T-helper 22 cell (primary cell): ENCODE data around the gene CDH3.
"Not testable (repeated sequence)": the region's sequence is repeated elsewhere in the genome, so short reads cannot be mapped to it uniquely, and the experiment has no call there.

ENCODE experiments used
- DNase-seq: peaks from one replicate; pipeline ENCODE4 v3.0.0-alpha.2; 2020; ENCODE audit warnings: low read depth

The CDH3 gene

DNA sequence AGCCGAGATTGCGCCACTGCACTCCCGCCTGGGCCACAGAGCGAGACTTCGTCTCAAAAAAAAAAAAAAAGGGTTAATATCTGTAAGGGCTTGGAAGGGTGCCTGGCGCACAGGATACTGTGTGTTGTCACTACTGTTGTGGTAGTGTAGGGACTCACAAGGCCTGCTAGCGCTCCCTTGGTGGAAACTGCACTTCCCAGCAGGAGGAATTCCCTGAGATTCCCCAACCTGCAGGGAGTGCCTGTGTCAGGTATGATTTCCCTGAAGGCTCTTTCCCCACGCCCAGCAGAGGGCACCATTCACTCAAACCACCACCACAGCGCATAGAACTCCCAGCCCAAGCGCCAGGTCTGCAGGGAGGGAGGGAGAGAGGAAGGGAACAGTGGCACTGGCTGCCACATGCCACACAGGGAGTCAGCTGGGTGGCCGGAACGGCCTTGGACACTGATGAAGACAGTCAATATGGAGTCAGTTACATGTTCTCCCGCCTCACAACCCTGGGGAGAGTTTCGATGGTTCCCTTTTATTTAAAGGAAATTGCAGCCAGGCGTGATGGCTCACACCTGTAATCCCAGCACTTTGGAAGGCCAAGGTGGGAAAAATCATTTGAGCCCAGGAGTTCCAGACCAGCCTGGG, 59.2 kb downstream of the CDH3 start:
- no peak for DNase-seq

DNA sequence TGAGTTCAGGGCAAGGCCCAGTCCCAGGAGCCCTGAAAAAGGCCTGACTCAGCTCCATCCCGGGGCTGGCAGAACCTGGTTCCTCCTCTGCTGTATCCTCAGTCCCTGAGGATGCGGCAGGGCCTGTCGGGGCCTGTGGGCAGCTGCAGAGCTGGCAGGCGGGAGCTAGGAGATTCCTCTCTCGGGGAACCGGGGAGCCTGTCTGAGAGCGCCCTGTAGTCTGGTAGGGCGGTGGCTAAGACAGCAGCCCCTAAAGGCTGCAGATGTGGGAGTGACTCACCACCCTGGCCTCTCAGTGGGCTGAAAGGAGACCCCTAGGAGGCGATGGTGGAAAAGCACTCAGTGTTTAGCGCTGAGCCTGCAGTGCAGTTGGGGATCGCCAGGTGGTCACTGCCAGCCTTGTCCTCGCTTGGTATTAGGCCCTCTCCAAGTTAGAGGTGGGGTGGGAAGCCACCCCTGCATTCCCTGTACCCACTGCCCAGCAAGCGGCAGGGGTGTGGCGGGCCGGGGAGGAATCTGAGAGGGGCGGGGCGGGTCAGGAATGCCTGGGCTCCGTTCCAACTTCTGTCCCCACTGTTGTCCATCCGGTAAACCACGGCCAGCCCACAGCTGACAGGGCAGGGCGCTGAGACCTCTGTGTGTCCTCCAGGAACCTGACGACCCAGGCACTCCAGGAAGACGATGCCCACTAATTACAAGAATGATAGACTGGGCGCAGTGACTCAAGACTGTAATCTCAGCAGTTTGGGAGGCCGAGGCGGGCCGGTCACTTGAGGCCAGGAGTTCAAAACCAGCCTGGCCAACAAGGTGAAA, 62.4 kb downstream of the CDH3 start:
- DNase-seq: no peak

DNA sequence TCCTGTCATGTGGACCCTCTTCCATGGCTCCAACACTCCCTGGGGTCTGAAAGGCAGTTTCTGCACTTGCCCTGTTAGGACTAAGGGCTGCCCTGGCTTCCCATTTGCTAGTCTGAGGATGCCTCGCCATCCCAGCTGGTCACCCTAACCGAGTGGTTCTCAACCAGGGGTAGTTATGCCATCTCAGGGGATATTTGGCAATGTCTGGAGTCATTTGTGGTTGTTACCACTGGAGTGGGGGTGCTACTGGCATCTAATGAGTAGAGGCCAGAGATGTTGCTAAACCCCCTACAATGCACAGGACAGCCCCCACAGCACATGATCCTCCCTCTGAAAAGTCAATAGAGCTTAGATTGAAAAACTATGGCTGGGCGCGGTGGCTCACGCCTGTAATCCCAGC, 65.1 kb downstream of the CDH3 start:
- no peak for DNase-seq

DNA sequence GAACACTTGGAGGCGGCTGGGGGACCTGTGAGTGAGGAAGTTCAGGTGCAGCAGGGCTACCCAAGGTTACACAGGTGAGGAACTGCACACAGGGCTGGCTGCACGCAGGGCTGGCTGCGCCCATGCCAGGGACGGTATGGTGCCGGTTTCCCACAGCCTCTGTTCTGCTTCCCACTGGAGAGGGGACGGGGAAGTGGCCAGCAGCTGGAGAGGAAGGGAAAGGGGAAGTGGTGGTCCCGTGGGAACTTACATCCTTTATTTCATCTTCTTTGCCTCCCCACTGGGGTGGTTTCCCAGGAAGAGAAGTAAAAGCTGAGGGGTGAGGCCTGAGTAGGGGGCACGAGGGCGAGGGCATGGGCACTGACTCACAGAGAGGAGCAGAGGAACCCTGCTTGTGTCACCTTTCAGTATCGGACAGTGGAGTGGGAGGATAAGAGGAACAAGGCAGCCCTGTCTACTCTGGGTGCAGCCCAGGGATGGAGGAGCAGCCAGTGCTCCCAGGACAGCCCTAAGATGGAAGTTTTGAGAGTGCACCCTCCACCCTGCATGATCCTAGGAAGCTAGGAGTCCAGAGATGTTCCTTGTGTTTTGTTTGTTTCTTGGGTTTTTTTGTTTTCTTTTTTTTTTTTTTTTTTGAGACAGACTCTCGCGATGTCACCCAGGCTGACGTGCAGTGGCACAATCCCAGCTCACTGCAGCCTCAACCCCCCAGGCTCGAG, 66.5 kb downstream of the CDH3 start:
- no peak for DNase-seq

DNA sequence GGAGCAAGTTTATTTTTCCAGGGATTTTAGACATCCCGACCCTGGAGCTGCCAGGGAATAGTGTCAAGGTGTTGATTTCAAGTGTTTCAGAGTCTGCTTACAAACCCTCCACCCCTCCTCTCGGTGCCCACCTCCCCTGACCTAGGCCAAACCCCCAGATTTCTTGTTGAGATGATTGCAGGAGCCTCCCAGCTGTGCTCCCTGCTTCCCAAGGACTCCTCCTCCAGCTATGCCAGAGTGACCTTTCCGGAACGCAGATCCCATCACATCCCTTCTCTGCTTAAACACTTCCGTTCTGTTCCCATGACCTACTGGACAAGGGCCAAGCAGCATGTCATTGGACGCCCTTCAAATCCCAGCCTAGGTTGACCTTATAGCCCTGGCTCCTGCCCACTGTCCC, 68.3 kb downstream of the CDH3 start:
- DNase-seq: no peak

DNA sequence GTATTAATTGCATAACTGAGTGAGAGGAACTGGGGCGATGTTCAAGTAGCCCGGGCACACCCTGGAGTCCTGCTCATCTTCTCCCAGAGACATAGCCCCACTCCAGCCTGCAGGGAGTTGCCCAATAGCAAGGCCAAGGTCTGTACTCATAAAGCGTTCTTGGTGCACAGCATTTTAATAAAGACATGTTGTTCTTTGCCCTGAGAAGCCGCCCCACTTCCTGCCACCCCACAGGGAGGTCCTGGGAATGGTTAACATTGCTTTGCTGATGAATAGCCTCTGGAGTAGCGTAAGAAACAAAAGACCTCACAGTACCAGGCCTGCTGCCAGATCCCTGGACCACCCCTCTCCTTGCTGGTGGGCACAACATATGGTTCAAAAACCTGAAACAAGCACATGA, 70.4 kb downstream of the CDH3 start:
- DNase-seq: no peak

DNA sequence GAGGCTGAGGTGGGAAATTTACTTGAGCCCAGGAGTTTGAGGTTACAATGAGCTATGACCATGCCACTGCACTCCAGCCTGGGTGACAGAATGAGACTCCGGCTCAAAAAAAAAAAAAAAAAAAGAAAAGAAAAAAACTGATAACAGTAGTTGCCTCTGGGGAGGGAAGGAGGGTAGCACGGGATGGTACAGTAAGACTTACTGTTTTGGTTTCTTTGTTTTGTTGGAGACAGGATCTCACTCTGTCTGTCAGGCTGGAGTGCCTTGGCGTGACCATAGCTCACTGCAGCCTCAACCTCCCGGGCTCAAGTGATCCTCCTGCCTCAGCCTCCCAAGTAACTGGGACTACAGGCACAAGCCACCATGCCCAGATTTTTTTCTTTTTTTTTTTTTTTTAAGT, 71.4 kb downstream of the CDH3 start:
- not testable (repeated sequence) for DNase-seq

DNA sequence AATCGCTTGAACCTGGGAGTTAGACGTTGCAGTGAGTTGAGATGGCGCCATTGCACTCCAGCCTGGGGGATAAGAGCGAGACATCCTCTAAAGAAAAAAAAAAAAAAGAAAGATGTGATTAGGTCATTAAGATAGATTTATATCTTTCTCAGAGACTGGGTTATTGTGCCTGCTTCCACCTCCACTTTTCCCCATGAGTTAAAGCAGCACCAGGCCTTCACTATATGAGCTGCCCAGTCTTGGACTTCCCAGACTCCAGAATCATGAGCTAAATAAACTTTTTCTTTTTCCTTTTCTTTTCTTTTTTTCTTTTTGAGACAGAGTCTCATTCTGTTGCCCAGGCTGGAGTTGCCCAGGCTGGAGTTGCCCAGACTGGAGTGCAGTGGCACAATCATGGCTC, 72.6 kb downstream of the CDH3 start:
- no peak for DNase-seq

DNA sequence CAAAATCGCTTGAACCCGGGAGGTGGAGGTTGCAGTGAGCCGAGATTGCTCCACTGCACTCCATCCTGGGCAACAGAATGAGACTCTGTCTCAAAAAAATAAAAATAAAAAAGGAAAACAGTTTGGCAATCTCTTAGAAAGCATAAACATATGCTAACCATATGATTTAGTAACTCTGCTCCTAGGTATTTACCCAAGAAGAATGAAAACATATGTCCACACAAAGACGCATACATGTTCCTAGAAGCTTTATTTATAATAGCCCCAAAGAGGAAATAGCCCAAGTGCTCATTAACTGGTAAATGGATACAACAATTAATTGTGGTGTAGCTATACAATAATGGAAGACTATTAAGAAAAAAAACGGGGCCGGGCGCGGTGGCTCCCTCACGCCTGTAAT, 73.5 kb downstream of the CDH3 start:
- no peak for DNase-seq

DNA sequence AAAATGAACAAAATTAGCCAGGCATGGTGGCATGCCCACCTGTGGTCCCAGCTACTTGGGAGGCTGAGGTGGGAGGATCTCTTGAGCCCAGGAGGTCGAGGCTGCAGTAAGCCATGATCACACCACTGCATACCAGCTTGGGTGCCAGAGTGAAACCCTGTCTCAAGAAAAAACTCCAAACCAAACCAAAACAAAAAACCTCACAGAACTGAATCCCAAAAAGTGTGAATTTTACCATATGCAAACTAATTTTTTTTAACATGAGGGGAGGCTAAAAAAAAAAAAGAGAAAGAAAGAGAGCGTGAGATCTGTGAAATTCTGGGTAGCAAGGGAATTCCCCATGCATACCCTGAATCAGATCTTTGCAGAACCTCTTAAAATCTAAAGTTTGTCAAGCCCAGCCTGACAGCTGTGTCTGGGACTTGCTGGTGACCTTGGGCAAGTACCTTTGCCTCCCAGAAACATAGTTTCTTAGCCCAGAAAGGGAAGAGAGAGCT, 74.9 kb downstream of the CDH3 start:
- DNase-seq: no peak

DNA sequence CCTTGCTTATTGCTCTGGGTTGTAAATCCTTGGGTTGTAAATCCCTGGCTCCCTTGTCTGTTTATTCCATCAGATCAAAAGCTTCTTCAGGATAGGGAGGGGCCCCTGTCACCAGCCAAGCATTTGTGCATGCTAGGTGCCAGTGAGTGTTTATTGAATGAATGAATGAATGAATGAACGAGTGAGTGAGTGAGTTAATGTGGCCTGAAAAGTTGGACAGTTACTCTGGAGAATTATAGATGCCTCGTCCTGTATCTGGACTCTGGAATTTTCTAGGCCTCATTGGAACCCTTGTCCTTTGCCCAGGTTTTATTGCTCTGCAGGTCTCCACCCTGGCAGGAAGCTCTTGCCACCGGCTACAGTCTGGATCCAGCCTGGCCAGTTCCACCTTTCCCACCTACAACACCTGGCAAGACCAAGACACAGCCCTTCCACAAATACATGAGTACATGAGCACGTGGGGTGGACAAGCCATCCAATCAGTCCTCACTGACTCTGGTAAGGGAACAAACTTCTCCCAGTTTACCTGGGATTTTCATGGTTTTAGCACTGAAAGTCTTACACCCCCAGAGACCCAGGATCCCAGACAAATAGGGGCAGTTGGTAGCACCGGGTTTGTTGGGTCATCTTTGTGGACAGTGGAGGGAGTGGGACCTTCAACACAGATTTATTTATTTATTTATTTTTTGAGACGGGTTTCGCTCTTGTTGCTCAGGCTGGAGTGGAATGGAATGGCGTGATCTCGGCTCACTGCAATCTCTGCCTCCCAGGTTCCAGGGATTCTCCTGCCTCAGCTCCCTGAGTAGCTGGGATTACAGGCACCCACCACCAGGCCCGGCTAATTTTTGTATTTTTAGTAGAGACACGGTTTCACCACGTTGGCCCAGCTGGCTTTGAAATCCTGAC, 77.3 kb downstream of the CDH3 start:
- no peak for DNase-seq

DNA sequence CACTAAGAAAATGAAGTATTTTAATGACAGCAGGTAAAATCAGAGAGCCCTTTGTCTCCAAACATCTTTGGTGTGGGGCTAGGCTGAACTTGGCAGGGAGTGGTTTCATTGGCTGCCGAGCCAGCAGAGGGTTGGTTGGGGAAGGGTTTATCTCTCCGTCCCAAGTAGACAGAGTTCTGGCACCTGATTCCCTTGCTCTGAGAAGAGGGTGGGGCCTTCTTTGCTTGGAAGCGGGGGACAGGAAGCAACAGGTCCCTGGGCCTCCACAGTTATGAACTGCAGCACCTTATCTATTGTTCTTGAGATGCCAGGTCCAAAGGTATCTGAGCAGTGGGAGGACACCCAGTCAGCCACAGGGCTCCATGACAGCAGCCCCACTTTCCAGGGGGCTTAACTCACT, 79.7 kb downstream of the CDH3 start:
- DNase-seq: no peak

DNA sequence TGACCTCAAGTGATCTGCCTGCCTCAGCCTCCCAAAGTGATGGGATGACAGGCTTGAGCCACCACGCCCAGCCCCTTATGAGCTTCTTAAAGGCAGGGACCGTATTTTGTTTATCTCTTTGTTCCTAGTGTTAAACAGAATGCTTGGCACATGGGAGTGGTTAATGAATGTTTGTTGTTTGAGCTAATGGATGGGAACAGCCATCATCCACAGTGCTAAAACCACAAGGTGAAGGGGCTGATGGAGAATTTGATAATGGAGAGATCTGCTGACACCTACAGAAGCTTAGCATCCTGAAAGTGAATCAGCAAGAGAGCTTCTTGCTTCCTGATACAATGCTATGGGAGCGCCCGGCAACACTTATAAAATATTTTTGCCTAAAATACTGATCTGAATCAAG, 83.4 kb downstream of the CDH3 start:
- no peak for DNase-seq

DNA sequence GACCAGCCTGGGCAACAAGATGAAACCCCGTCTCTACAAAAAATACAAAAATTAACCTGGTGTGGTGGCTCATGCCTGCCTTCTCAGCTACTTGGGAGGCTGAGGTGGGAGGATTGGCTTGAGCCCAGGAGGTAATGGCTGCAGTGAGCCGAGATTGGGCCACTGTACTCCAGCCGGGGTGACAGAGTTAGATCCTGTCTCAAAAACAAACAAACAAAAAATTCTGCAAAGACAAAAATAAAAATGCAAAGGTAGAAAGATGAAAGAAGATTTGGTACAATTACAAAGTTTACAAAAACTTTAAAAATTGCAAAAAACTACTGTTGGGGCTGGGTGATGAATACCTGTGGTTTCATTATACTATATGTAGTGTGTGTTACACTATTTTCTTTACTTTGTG, 86.5 kb downstream of the CDH3 start:
- no peak for DNase-seq

DNA sequence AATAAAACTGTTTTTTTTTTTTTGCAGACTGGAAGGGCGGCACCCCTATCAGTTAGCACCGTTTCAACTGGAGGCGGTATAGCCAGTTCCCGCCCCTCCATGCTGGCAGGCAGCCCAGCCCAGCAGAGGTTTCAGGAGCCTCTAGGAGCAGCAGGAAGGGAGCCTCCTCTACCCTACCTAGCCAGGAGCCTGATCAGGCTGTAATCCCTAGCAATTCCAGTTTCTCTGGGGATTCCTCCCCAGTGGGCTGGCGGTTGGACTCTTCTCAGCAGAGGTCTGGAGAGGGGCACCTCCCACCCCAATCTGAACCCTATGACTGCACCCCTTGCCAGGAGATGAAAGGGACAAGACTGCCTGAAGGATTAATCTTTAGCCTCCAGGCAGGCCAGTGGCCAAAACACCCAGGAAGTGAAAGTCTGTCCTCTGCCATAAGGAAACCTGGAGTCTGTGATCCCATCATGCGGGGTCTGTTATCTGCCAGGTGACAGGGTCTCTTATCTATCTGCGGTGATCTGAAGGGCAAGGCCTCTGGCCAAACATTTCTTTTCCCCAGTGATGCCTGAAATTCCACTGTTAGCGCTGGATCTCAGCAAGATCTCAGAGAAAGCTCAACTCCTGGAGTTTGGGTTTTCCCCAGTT, 87.1 kb downstream of the CDH3 start:
- no peak for DNase-seq

DNA sequence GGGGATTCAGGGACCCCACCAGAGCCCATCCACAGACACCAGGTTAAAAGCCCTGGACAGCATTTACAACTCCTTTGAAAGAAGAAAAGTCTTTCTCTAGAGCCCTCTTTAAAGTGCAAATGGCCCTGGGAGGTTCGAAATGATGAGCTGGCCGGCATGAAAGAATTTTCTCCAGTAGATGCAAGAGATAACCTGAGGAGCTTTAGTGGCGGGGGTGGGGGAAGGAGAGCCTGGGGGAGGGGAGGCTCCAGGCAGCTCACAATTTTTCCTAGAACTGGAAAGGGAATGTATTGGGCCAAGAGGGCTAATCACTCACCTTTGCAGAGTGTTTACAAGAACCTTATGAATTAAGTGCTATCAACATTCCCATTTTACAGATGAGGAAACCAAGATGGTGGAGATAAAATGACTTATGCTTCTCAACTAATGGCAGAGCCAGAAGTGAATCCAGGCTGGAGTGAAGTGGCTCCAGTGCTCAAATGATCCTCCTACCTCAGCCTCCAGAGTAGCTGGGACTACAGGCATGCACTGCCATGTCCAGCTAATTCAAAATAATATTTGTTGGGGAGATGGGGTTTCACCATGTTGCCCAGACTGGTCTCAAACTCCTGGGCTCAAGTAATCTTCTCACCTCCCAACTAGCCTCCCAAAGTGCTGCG, 87.8 kb downstream of the CDH3 start:
- DNase-seq: no peak

DNA sequence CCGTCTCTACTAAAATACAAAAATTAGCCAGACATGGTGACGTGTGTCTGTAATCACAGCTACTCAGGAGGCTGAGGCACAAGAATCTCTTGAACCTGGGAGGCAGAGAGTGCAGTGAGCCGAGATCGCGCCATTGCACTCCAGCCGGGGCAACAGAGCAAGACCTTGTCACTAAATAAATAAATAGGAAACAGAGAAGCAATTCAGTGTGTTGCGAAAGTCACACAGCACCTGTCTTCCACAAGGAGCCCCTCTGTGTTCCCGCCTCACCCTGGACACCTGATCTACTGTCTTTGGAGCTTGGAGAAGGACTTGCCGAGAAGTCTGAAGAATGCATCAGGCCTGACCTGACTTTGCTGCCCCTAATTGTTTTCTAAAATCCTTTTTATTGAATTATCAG, 88.5 kb downstream of the CDH3 start:
- no peak for DNase-seq

DNA sequence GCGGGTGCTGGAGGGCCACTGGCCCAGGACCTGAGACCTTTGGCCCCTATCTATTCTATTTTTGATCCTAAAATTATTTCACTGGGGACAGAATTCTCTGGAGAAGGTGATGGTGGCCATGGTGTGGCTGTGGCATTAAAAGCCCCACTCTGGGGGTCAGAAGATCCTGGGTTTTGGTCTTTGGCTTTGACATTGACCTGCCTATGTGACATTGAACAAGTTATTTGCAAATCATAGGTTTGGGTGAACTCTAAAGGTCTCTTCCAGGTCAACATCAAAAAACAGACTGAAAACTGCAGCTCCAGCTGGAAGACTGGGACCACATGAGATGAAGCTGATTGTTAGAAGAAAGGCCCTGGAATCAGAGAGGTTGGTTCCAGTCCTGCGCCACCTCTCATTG, 89.7 kb downstream of the CDH3 start:
- DNase-seq: no peak

DNA sequence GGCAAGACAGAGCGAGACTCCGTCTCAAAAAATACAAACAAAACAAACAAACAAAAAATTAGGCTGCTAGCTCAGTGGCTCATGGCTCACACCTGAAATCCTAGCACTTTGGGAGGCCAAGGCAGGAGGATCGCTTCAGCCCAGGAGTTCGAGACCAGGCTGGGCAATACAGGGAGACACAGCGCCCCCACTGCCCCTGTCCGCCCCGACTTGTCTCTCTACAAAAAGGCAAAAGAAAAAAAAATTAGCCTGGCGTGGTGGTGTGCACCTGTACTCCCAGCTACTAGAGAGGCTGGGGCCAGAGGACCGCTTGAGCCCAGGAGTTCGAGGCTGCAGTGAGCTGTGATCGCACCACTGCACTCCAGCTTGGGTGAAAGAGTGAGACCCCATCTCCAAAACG, 91.5 kb downstream of the CDH3 start:
- no peak for DNase-seq

DNA sequence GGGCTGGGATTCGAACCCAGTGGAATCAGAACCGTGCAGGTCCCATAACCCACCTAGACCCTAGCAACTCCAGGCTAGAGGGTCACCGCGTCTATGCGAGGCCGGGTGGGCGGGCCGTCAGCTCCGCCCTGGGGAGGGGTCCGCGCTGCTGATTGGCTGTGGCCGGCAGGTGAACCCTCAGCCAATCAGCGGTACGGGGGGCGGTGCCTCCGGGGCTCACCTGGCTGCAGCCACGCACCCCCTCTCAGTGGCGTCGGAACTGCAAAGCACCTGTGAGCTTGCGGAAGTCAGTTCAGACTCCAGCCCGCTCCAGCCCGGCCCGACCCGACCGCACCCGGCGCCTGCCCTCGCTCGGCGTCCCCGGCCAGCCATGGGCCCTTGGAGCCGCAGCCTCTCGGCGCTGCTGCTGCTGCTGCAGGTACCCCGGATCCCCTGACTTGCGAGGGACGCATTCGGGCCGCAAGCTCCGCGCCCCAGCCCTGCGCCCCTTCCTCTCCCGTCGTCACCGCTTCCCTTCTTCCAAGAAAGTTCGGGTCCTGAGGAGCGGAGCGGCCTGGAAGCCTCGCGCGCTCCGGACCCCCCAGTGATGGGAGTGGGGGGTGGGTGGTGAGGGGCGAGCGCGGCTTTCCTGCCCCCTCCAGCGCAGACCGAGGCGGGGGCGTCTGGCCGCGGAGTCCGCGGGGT, 92.1 kb downstream of the CDH3 start, which contains the start of gene CDH1:
CDH1 (plus strand) TSS at position 247 of the 684 bp plus-strand sequence; CDS start at position 371, 124 bp downstream.
- no peak for DNase-seq
